DOHH2 (cell line): Measurements from ENCODE around the gene CD207.

Experiments used
- H3F3A ChIP-seq: fragments of 200-600 bp; sonication (generic), shearing (Covaris generic); 2 replicates; pipeline ENCODE4 v1.6.0; 2016; ENCODE audit warnings: antibody characterized with exemption, mild to moderate bottlenecking; ENCODE audit not compliant: control insufficient read depth, insufficient read depth
- H3K27ac ChIP-seq: fragments of 200-600 bp; sonication (generic); 2 replicates; pipeline ENCODE4 v1.5.1; 2014; ENCODE audit warnings: low read depth, mild to moderate bottlenecking, low read length, moderate library complexity
- H3K27me3 ChIP-seq: fragments of 200-600 bp; sonication (generic); 2 replicates; pipeline ENCODE4 v1.6.1; 2014; ENCODE audit warnings: mild to moderate bottlenecking, low read length, mixed read lengths; ENCODE audit not compliant: control insufficient read depth
- H3K36me3 ChIP-seq: fragments of 200-600 bp; sonication (generic); 2 replicates; pipeline ENCODE4 v1.6.1; 2014; ENCODE audit warnings: mild to moderate bottlenecking, low read length, moderate library complexity, mixed read lengths; ENCODE audit not compliant: control insufficient read depth
- H3K4me1 ChIP-seq: fragments of 200-600 bp; sonication (generic); 2 replicates; pipeline ENCODE4 v1.6.1; 2014; ENCODE audit warnings: mild to moderate bottlenecking, low read length, mixed read lengths; ENCODE audit not compliant: control insufficient read depth
- H3K4me2 ChIP-seq: fragments of 200-600 bp; sonication (generic); 2 replicates; pipeline ENCODE4 v1.6.0; 2014; ENCODE audit warnings: mild to moderate bottlenecking, low read length, moderate library complexity
- H3K4me3 ChIP-seq: fragments of 200-600 bp; sonication (generic); 2 replicates; pipeline ENCODE4 v1.5.1; 2014; ENCODE audit warnings: mild to moderate bottlenecking, low read length, mixed read lengths
- H3K79me2 ChIP-seq: fragments of 200-600 bp; sonication (generic); 2 replicates; pipeline ENCODE4 v1.6.1; 2014; ENCODE audit warnings: mild to moderate bottlenecking, low read length, mixed read lengths; ENCODE audit not compliant: control insufficient read depth
- H3K9me2 ChIP-seq: fragments of 200-600 bp; sonication (generic); replicated peaks from 2 replicates; pipeline ENCODE4 v1.6.1; 2014; ENCODE audit warnings: mild to moderate bottlenecking, low read length, mixed read lengths; ENCODE audit not compliant: control insufficient read depth
- H3K9me3 ChIP-seq: fragments of 200-600 bp; sonication (generic); 2 replicates; pipeline ENCODE4 v1.6.1; 2014; ENCODE audit warnings: antibody characterized with exemption, low read length, mixed read lengths; ENCODE audit not compliant: control insufficient read depth, insufficient read depth
- H4K20me1 ChIP-seq: fragments of 200-600 bp; sonication (generic); 2 replicates; pipeline ENCODE4 v1.6.0; 2014; ENCODE audit warnings: low read depth, mild to moderate bottlenecking, antibody characterized with exemption, low read length, moderate library complexity; ENCODE audit not compliant: control insufficient read depth, insufficient read depth
- CTCF ChIP-seq: fragments of 200-600 bp; sonication (generic); IDR thresholded peaks from one replicate; pipeline ENCODE4 v1.5.1; 2014; ENCODE audit warnings: antibody characterized with exemption, mild to moderate bottlenecking, low read depth, low read length; ENCODE audit not compliant: poor library complexity, severe bottlenecking
- EZH2phosphoT487 ChIP-seq: fragments of 200-600 bp; sonication (generic); IDR thresholded peaks from 2 replicates; pipeline ENCODE4 v1.6.1; 2017; ENCODE audit warnings: borderline replicate concordance, mild to moderate bottlenecking, antibody characterized with exemption, low read length, moderate library complexity, mixed read lengths

The CD207 gene

GRCh38 chr2:70796262-70796661, 39.4 kb downstream of the CD207 start:
- H3K27me3 ChIP-seq, result peaks cover 5% of the 10 kb centered on the region; the same call in 1 of the 2 replicates
- H3F3A ChIP-seq, result no peaks in the 10 kb centered on the region
- no peaks in the 10 kb centered on the region for H3K36me3 ChIP-seq
- no peak for TF ChIP-seq CTCF
- no peak for TF ChIP-seq EZH2phosphoT487
- no peak overlapping the region for H3K27ac ChIP-seq
- H4K20me1 ChIP-seq, result no peaks in the 10 kb centered on the region
- H3K9me2 ChIP-seq, result no peaks in the 10 kb centered on the region
- H3K9me3 ChIP-seq, result 0 out of 2 replicates have a peak, but pooled peaks cover 3% of the 10 kb centered on the region
- no peak overlapping the region for H3K4me2 ChIP-seq
- H3K79me2 ChIP-seq, result no peaks in the 10 kb centered on the region
- no peak overlapping the region for H3K4me3 ChIP-seq
- no peaks in the 10 kb centered on the region for H3K4me1 ChIP-seq

GRCh38 chr2:70795164-70795995, 40.2 kb downstream of the CD207 start:
- Histone ChIP-seq H3K9me2 (no peaks in the 10 kb centered on the region), H3K36me3 (no peaks in the 10 kb centered on the region), H3K4me3 (no peak overlapping the region), H3K27me3 (peaks cover 5% of the 10 kb centered on the region; the same call in 1 of the 2 replicates), H3K79me2 (no peaks in the 10 kb centered on the region), H3F3A (no peaks in the 10 kb centered on the region), H3K4me2 (no peak overlapping the region), H3K4me1 (no peaks in the 10 kb centered on the region), H4K20me1 (no peaks in the 10 kb centered on the region), H3K9me3 (0 out of 2 replicates have a peak, but pooled peaks cover 3% of the 10 kb centered on the region), H3K27ac (no peak overlapping the region)
- no peak for TF ChIP-seq CTCF
- no peak for TF ChIP-seq EZH2phosphoT487

GRCh38 chr2:70793450-70793849, 42.2 kb downstream of the CD207 start:
- H3F3A ChIP-seq, result no peaks in the 10 kb centered on the region
- H4K20me1 ChIP-seq, result no peaks in the 10 kb centered on the region
- no peaks in the 10 kb centered on the region for H3K9me2 ChIP-seq
- no peaks in the 10 kb centered on the region for H3K9me3 ChIP-seq
- TF ChIP-seq EZH2phosphoT487, result no peak
- H3K4me2 ChIP-seq, result no peak overlapping the region
- no peaks in the 10 kb centered on the region for H3K36me3 ChIP-seq
- H3K27ac ChIP-seq, result no peak overlapping the region
- no peaks in the 10 kb centered on the region for H3K4me1 ChIP-seq
- no peak overlapping the region for H3K4me3 ChIP-seq
- H3K79me2 ChIP-seq, result no peaks in the 10 kb centered on the region
- H3K27me3 ChIP-seq, result peaks cover 13% of the 10 kb centered on the region; the same call in 1 of the 2 replicates
